Sigmoid colon (tissue), 7 donors: ENCODE results near the gene MRPS5. TPM values are rescaled to one million over a fixed set of nuclear protein-coding genes. Genes with fewer than 3 reads are reported as not detected.

Source experiments
- DNase-seq: peaks from one replicate; pipeline ENCODE4 v3.0.0-alpha.2; 2019
- H3K27ac ChIP-seq, 4 donors: fragments of 200-600 bp; sonication (generic); one replicate each; pipeline ENCODE4 v1.5.1; 2016 to 2019; ENCODE audit warnings: mild to moderate bottlenecking in 1 of 4
- H3K27me3 ChIP-seq, 3 donors: fragments of 200-600 bp; sonication (generic); one replicate each; pipeline ENCODE4 v1.5.1; 2019; ENCODE audit warnings: mild to moderate bottlenecking in 1 of 3
- H3K36me3 ChIP-seq, 4 donors: fragments of 200-600 bp; sonication (generic); one replicate each; pipeline ENCODE4 v1.5.1; 2016 to 2019
- H3K4me1 ChIP-seq, 4 donors: fragments of 200-600 bp; sonication (generic); one replicate each; pipeline ENCODE4 v1.5.1; 2017 to 2019
- H3K4me3 ChIP-seq, 4 donors: fragments of 200-600 bp; sonication (generic); one replicate each; pipeline ENCODE4 v1.5.1; 2017 to 2019; ENCODE audit warnings: mild to moderate bottlenecking in 2 of 4, moderate library complexity in 1 of 4
- H3K9me3 ChIP-seq, 4 donors: fragments of 200-600 bp in 3 of 4; sonication (generic) in 3 of 4; one replicate each; pipeline versions ENCODE4 v1.5.1 to v1.6.1; 2013 to 2019
- EP300 ChIP-seq, 4 donors: sonication (generic); formaldehyde crosslinking; IDR thresholded peaks; one replicate each; pipeline ENCODE4 v1.6.1; 2017; ENCODE audit warnings: antibody characterized with exemption in 4 of 4
- POLR2A ChIP-seq, 2 donors: fragments of 450-650 bp; IDR thresholded peaks; one replicate each; pipeline ENCODE4 v1.6.1; 2016; ENCODE audit warnings: antibody characterized with exemption in 2 of 2, mild to moderate bottlenecking in 2 of 2, moderate library complexity in 2 of 2
- POLR2AphosphoS5 ChIP-seq, 4 donors: sonication (generic); formaldehyde crosslinking; IDR thresholded peaks; one replicate each; pipeline ENCODE4 v1.6.1; 2017; ENCODE audit warnings: antibody characterized with exemption in 4 of 4
- WGBS, 2 donors: extraction: QIAGEN DNeasy Blood & Tissue Kit; methylation state at CpG; one replicate each; pipeline ENCODE4 v1.1.7; 2013; 5-methylcytosine and 5-hydroxymethylcytosine counted together
- intact Hi-C: fragments of 100-400 bp; cut with DNase I; formaldehyde crosslinking; loops from one replicate; pipeline ENCODE4 v1.15.1; 2023
- polyA plus RNA-seq, 3 donors: library from polyadenylated mRNA; stranded (reverse); fragments of 200-250 nt; gene quantifications; one replicate each; pipeline ENCODE4 v1.2.3, GENCODE V29; 2013
- total RNA-seq, 4 donors: library from RNA; depleted of rRNA; stranded (reverse); fragments of >200 nt; gene quantifications; one replicate each; pipeline ENCODE4 v1.1.0, GENCODE V29; 2016
- TF ChIP-seq, protein P1 (sequence below), 4 experiments: fragments of 450-650 bp in 3 of 4; fragments of 200-600 bp in 1 of 4; IDR thresholded peaks; one replicate each; pipeline ENCODE4 v1.5.1; 2016 to 2019; ENCODE audit warnings: antibody characterized with exemption in 4 of 4, mild to moderate bottlenecking in 3 of 4, moderate library complexity in 2 of 4
- donor health status: healthy with polysubstance abuse.
- donor health status: Bipolar disorder and iron deficiency.
- donor health status: healthy.

Gene MRPS5
- total and polyA plus RNA-seq, 7 donors = 43.5 to 78.3 (median 55.9) TPM

DNA sequence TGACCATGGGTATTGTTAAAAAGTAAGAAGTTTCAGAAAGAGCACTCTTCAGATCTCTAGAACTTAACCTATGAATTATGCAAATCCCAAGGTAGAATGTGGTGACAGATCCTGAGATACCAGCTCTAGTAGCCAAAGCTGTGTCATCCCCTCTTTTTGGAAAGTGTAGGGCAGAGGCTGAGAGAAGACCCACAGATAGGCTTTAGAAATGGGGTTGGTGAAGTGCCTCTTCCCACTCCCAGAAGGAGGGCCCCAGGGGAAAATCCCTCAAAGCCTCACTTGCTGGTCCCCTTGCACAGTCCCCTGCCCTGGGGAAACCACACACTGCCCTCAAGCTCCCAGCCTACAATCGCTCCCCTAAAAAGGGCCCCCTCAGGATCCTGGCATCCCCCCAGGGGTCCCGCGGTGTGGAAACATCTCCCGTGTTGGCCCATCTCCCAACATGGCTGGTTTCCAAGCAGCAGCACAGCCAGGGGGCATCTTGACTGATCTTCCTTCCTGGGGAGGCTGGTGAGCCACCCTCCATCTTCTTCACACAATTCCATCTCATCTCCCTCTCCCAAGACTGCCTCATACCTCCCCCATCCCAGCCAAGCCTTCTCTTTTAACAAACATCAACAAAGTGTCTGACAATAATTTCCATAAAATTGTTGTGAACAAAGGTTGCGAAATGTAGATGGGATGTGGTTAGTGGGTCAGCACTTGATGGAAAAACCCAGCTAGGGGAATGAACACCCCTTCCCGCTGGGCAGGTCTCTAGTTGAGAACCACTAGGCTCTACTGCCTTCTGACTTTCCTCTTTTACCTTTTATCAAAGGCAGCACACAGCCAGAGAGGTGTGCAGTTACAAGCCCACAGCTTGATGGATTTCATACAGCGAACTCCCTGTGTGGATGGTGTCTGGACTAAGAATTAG lies 71.0 kb downstream of the MRPS5 start:
- Histone ChIP-seq H3K4me3 (no peak overlapping the region), H3K4me1 (no peaks in the 10 kb centered on the region), H3K36me3 (no peaks in the 10 kb centered on the region), H3K27me3 (peaks cover 0 to 8% (median 0%) of the 10 kb centered on the region in 3 donors), H3K27ac (no peak overlapping the region), H3K9me3 (no peaks in the 10 kb centered on the region)
- TF ChIP-seq POLR2AphosphoS5 (IDR thresholded peaks at IDR 0.05) = no peak
- TF ChIP-seq, protein P1, sequence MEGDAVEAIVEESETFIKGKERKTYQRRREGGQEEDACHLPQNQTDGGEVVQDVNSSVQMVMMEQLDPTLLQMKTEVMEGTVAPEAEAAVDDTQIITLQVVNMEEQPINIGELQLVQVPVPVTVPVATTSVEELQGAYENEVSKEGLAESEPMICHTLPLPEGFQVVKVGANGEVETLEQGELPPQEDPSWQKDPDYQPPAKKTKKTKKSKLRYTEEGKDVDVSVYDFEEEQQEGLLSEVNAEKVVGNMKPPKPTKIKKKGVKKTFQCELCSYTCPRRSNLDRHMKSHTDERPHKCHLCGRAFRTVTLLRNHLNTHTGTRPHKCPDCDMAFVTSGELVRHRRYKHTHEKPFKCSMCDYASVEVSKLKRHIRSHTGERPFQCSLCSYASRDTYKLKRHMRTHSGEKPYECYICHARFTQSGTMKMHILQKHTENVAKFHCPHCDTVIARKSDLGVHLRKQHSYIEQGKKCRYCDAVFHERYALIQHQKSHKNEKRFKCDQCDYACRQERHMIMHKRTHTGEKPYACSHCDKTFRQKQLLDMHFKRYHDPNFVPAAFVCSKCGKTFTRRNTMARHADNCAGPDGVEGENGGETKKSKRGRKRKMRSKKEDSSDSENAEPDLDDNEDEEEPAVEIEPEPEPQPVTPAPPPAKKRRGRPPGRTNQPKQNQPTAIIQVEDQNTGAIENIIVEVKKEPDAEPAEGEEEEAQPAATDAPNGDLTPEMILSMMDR (IDR thresholded peaks at IDR 0.05) = no peak
- TF ChIP-seq EP300 (IDR thresholded peaks at IDR 0.05) = no peak
- no peak for TF ChIP-seq POLR2A (IDR thresholded peaks at IDR 0.05)
- peak; percentile 41 for DNase-seq
- WGBS, 2 donors = 71 to 79% methylated on average over 7 of the region's 7 CpGs
- intact Hi-C loops = no loop called here

DNA sequence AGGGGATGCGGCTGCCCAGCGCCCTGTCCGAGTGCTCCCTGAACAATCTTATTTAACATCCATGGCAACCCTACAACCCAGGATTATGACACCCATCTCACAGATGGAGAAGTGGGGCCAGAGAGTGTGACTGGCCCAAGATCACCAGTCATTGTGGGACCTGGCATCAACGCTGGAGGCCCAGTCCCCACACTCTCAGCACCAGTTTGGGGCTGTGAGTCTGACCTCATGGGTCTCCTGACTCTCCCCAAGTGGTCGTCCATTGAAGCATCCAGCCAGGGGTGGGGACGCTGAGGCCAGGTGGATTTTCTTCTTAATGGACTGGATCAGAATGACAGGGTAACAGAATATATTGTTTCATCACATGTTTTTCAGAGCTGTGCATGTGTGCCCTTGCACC lies 71.6 kb downstream of the MRPS5 start:
- DNase-seq = peak; percentile 30
- H3K36me3 ChIP-seq = no peaks in the 10 kb centered on the region
- no peaks in the 10 kb centered on the region for H3K9me3 ChIP-seq
- H3K4me3 ChIP-seq = no peak overlapping the region
- H3K27me3 ChIP-seq = peaks cover 0 to 5% (median 0%) of the 10 kb centered on the region in 3 donors
- no peak overlapping the region for H3K27ac ChIP-seq
- intact Hi-C loops = no loop called here
- WGBS, 2 donors = 90 to 93% methylated on average over 6 of the region's 6 CpGs
- H3K4me1 ChIP-seq = no peaks in the 10 kb centered on the region
- TF ChIP-seq, protein P1 (IDR thresholded peaks at IDR 0.05) = no peak
- TF ChIP-seq POLR2A (IDR thresholded peaks at IDR 0.05) (no peak), EP300 (IDR thresholded peaks at IDR 0.05) (no peak), POLR2AphosphoS5 (IDR thresholded peaks at IDR 0.05) (no peak)

DNA sequence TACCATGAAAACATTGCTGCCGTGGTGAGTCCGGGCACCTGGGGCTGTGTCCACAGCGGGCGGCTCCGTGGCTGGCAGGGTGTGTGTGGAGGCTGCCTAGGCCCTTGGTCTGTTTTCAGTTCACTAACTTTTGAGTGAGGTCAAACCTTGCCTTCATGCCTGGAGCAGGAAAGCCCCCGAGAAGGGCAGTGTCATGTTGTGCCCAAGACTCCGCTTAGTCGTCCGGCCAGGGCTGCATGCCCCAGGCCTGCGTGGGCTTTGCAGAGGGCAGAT lies 72.0 kb downstream of the MRPS5 start:
- H3K27ac ChIP-seq = no peak overlapping the region
- H3K9me3 ChIP-seq = no peaks in the 10 kb centered on the region
- WGBS, 2 donors = 96% methylated on average over 10 of the region's 10 CpGs
- H3K36me3 ChIP-seq = no peaks in the 10 kb centered on the region
- no peak overlapping the region for H3K4me3 ChIP-seq
- intact Hi-C loops = no loop called here
- peaks cover 0 to 5% (median 0%) of the 10 kb centered on the region in 3 donors for H3K27me3 ChIP-seq
- H3K4me1 ChIP-seq = no peaks in the 10 kb centered on the region
- DNase-seq = peak; percentile 29
- no peak for TF ChIP-seq POLR2A (IDR thresholded peaks at IDR 0.05)
- no peak for TF ChIP-seq POLR2AphosphoS5 (IDR thresholded peaks at IDR 0.05)
- no peak for TF ChIP-seq EP300 (IDR thresholded peaks at IDR 0.05)
- TF ChIP-seq, protein P1 (IDR thresholded peaks at IDR 0.05) = no peak

DNA sequence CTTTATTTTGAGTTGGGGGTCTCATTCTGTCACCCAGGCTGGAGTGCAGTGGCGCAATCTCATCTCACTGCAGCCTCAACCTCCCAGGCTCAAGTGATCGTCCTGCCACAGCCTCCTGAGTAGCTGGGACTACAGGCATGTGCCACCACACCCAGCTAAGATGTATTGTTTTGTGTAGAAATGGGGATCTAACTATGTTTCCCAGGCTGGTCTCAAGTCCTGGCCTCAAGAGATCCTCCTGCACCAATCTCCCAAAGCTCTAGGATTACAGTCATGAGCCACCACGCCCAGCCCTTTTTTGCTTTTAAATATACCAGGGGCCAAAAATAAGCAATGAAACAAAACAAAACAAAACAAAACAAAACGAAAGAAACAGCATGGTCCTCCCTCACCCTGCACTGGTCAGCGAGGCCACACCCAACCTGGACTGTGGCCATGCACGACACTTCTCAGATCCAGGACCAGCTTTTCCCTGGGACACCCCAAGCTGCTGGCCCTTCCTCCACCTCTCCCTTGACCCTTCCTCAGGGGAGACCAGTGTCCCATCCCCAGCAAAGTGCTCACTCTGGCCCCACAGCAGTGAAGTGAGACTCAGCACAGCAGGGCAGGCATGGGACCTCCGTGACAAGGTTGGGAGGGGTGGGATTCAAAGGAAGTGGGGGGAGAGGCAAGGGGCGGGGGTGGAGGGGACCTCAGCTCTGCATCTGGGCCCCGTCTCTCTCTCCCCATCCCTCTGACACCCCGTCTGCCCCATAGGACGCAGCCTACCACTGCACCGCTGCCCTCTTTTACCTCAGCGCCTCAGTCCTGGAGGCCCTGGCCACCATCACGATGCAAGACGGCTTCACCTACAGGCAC lies 72.6 kb downstream of the MRPS5 start:
- Histone ChIP-seq H3K9me3 (no peaks in the 10 kb centered on the region), H3K4me3 (no peak overlapping the region), H3K27me3 (peaks cover 0 to 5% (median 0%) of the 10 kb centered on the region in 3 donors), H3K4me1 (peaks cover 0 to under 1% (median 0%) of the 10 kb centered on the region in 4 donors), H3K27ac (no peak overlapping the region), H3K36me3 (no peaks in the 10 kb centered on the region)
- peak; percentile 51 for DNase-seq
- intact Hi-C loops = no loop called here
- 75 to 86% methylated on average over 15 of the region's 15 CpGs for whole genome bisulfite sequencing, 2 donors
- TF ChIP-seq POLR2AphosphoS5 (IDR thresholded peaks at IDR 0.05) (no peak), POLR2A (IDR thresholded peaks at IDR 0.05) (no peak), EP300 (IDR thresholded peaks at IDR 0.05) (no peak)
- TF ChIP-seq, protein P1 (IDR thresholded peaks at IDR 0.05) = no peak
